ENCODE results near the gene SH3GLB1.

DNA sequence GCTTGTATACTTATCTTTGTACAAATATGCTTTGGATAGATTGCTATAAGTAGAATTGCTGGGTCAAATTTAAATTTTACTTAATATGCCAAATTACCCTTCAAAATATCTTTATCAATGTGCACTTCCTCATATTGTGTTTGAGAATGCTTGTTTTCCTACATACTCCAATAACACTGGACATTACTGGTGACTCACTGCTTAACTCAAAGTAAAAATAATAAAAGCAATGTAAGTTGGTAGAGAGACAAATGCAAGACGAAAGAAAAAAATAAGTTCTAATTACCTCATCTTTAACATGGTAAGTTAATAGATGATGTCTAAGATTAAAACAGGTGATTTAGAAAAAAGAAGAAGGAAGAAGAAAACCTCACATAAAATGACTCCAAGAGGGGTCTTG is 7.9 kb upstream of the SH3GLB1 start:
- TF ChIP-seq, protein P1, sequence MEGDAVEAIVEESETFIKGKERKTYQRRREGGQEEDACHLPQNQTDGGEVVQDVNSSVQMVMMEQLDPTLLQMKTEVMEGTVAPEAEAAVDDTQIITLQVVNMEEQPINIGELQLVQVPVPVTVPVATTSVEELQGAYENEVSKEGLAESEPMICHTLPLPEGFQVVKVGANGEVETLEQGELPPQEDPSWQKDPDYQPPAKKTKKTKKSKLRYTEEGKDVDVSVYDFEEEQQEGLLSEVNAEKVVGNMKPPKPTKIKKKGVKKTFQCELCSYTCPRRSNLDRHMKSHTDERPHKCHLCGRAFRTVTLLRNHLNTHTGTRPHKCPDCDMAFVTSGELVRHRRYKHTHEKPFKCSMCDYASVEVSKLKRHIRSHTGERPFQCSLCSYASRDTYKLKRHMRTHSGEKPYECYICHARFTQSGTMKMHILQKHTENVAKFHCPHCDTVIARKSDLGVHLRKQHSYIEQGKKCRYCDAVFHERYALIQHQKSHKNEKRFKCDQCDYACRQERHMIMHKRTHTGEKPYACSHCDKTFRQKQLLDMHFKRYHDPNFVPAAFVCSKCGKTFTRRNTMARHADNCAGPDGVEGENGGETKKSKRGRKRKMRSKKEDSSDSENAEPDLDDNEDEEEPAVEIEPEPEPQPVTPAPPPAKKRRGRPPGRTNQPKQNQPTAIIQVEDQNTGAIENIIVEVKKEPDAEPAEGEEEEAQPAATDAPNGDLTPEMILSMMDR (conservative IDR thresholded peaks at IDR 0.05 in 1 of 2, IDR thresholded peaks at IDR 0.05 in 1 of 2; ENCODE audit: low read depth in 1 of 2, low read length in 2 of 2) = no peak
- no peak for TF ChIP-seq EZH2 (IDR thresholded peaks at IDR 0.05; ENCODE audit: low read length, missing control alignments)
